Measurements from ENCODE around the gene DRAXIN.

DNA sequence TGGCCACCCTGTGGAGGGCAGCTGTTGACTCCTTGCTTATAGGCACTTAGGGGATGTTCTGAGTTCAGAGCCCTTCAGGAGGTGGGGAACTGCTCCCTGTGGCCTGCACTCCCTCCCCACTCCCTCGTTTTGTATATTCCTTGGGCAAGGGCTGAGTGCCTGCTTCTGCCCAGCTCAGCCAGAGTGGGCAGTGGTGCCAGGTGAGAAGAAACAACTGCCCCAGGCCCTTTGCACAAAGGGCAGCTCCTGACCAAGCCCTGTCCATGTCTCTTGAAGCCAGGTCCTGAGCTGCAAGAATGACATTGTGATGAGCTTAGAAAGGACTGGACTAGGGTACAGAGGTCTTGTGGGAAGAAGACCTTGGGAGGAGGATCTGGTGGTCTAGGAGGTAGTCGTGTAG, 46.6 kb downstream of the DRAXIN start:
- no peak for TF ChIP-seq POLR2AphosphoS5 (IDR thresholded peaks at IDR 0.05; ENCODE audit: low read depth, low read length)
- TF ChIP-seq POLR2A (IDR thresholded peaks at IDR 0.05; ENCODE audit: low read depth, low read length) = no peak
- no peak for TF ChIP-seq SPI1 (IDR thresholded peaks at IDR 0.05; ENCODE audit: low read depth, low read length)
- TF ChIP-seq TAF1 (IDR thresholded peaks at IDR 0.05; ENCODE audit: low read depth, low read length) = no peak
- no peak for TF ChIP-seq PAX5 (IDR thresholded peaks at IDR 0.05; ENCODE audit: insufficient read depth, low read length, severe bottlenecking)
- TF ChIP-seq POU2F2 (IDR thresholded peaks at IDR 0.05; ENCODE audit: low read depth, low read length) = no peak
